Measurements from ENCODE around the gene CLSTN3. TPM values are rescaled to one million over a fixed set of nuclear protein-coding genes. Genes with fewer than 3 reads are reported as not detected.
A peak's percentile ranks its signal among the peaks of the same experiment; 100 is the strongest.

The CLSTN3 gene
- total RNA-seq, 1 donor: 13.6 TPM

- peak; percentile 90 for TF ChIP-seq CTCF (IDR thresholded peaks at IDR 0.05; ENCODE audit: insufficient read depth, low read length)
- H3K4me3 ChIP-seq (ENCODE audit: low read depth, low read length): no peak overlapping the region
- DNase-seq (ENCODE audit: low read depth): peak; percentile 56
Measured at GRCh38 chr12:7142056-7142644, 12.0 kb downstream of the CLSTN3 start.

- no peak for DNase-seq (ENCODE audit: low read depth)
- no peak overlapping the region for H3K4me3 ChIP-seq (ENCODE audit: low read depth, low read length)
- no peak for TF ChIP-seq CTCF (IDR thresholded peaks at IDR 0.05; ENCODE audit: insufficient read depth, low read length)
Measured at GRCh38 chr12:7142809-7143465, 12.8 kb downstream of the CLSTN3 start.

GRCh38 chr12:7143564-7143963 lies 13.4 kb downstream of the CLSTN3 start:
- no peak for TF ChIP-seq CTCF (IDR thresholded peaks at IDR 0.05; ENCODE audit: insufficient read depth, low read length)
- no peak for DNase-seq (ENCODE audit: low read depth)
- H3K4me3 ChIP-seq (ENCODE audit: low read depth, low read length): no peak overlapping the region

- peak; percentile 56 for TF ChIP-seq CTCF (IDR thresholded peaks at IDR 0.05; ENCODE audit: insufficient read depth, low read length)
- H3K4me3 ChIP-seq (ENCODE audit: low read depth, low read length): no peak overlapping the region
- peak; percentile 66 for DNase-seq (ENCODE audit: low read depth)
Measured at GRCh38 chr12:7144414-7145120, 14.4 kb downstream of the CLSTN3 start.

- H3K4me3 ChIP-seq (ENCODE audit: low read depth, low read length): no peak overlapping the region
- DNase-seq (ENCODE audit: low read depth): no peak
- no peak for TF ChIP-seq CTCF (IDR thresholded peaks at IDR 0.05; ENCODE audit: insufficient read depth, low read length)
Measured at GRCh38 chr12:7145671-7146070, 15.5 kb downstream of the CLSTN3 start.

GRCh38 chr12:7146228-7146627 lies 16.1 kb downstream of the CLSTN3 start:
- H3K4me3 ChIP-seq (ENCODE audit: low read depth, low read length): no peak overlapping the region
- DNase-seq (ENCODE audit: low read depth): no peak
- no peak for TF ChIP-seq CTCF (IDR thresholded peaks at IDR 0.05; ENCODE audit: insufficient read depth, low read length)
